DMS153 treated with DMSO at 0.1 percent for 48 hours (cell line): Measurements from ENCODE around the gene ADGRV1.
A peak's percentile ranks its signal among the peaks of the same experiment; 100 is the strongest.
"Not testable (repeated sequence)": the region's sequence is repeated elsewhere in the genome, so short reads cannot be mapped to it uniquely, and the experiment has no call there.

Source experiments
- DNase-seq: peaks from one replicate; lab custom pipeline; 2025; ENCODE audit not compliant: unreplicated experiment; lab: John Stamatoyannopoulos, UW

Gene ADGRV1

GRCh38 chr5:91018200-91018599 lies 459.6 kb downstream of the ADGRV1 start:
- no peak for DNase-seq

- no peak for DNase-seq
Observed at GRCh38 chr5:91018712-91019371, 460.2 kb downstream of the ADGRV1 start.

- DNase-seq, result no peak
Observed at GRCh38 chr5:91020065-91020800, 461.6 kb downstream of the ADGRV1 start.

- DNase-seq, result no peak
Observed at GRCh38 chr5:91022518-91022917, 463.9 kb downstream of the ADGRV1 start.

GRCh38 chr5:91024206-91024605 lies 465.6 kb downstream of the ADGRV1 start:
- no peak for DNase-seq

- no peak for DNase-seq
Observed at GRCh38 chr5:91024727-91025126, 466.1 kb downstream of the ADGRV1 start.

- no peak for DNase-seq
Observed at GRCh38 chr5:91025449-91025848, 466.9 kb downstream of the ADGRV1 start.

GRCh38 chr5:91025956-91026355 lies 467.4 kb downstream of the ADGRV1 start:
- DNase-seq, result no peak

GRCh38 chr5:91026466-91026865 lies 467.9 kb downstream of the ADGRV1 start:
- no peak for DNase-seq

GRCh38 chr5:91027405-91028139 lies 469.0 kb downstream of the ADGRV1 start:
- DNase-seq, result peak; percentile 8

GRCh38 chr5:91028499-91028956 lies 469.9 kb downstream of the ADGRV1 start:
- no peak for DNase-seq

GRCh38 chr5:91030521-91031401 lies 472.2 kb downstream of the ADGRV1 start:
- DNase-seq, result no peak

GRCh38 chr5:91031402-91031752 lies 472.8 kb downstream of the ADGRV1 start:
- no peak for DNase-seq

- DNase-seq, result no peak
Observed at GRCh38 chr5:91032125-91032524, 473.5 kb downstream of the ADGRV1 start.

GRCh38 chr5:91033370-91033769 lies 474.8 kb downstream of the ADGRV1 start:
- DNase-seq, result no peak

- DNase-seq, result peak; percentile 16
Observed at GRCh38 chr5:91038180-91038808, 479.7 kb downstream of the ADGRV1 start.

GRCh38 chr5:91041132-91041531 lies 482.5 kb downstream of the ADGRV1 start:
- DNase-seq, result not testable (repeated sequence)

GRCh38 chr5:91042247-91042935 lies 483.8 kb downstream of the ADGRV1 start:
- no peak for DNase-seq

GRCh38 chr5:91042936-91043255 lies 484.3 kb downstream of the ADGRV1 start:
- no peak for DNase-seq

- no peak for DNase-seq
Observed at GRCh38 chr5:91048073-91048472, 489.5 kb downstream of the ADGRV1 start.
